Left ventricle myocardium inferior (tissue), 1 donor: ENCODE measurements around the gene HDLBP. TPM values are rescaled to one million over a fixed set of nuclear protein-coding genes. Genes with fewer than 3 reads are reported as not detected.

Source experiments
- DNase-seq: peaks from one replicate; pipeline ENCODE4 v3.0.0-alpha.2; 2020
- H3K27ac ChIP-seq: fragments of 200-600 bp; replicated peaks from 2 replicates; pipeline ENCODE4 v1.8.0; 2021
- H3K27me3 ChIP-seq: fragments of 200-600 bp; 2 replicates; pipeline ENCODE4 v1.8.0; 2021; ENCODE audit warnings: low read depth
- H3K36me3 ChIP-seq: fragments of 200-600 bp; 2 replicates; pipeline ENCODE4 v1.8.0; 2021
- H3K4me1 ChIP-seq: fragments of 200-600 bp; 2 replicates; pipeline ENCODE4 v1.8.0; 2021
- H3K4me3 ChIP-seq: fragments of 200-600 bp; 2 replicates; pipeline ENCODE4 v1.8.0; 2021; ENCODE audit warnings: mild to moderate bottlenecking, moderate library complexity
- H3K9me3 ChIP-seq: fragments of 200-600 bp; replicated peaks from 2 replicates; pipeline ENCODE4 v1.8.0; 2021
- CTCF ChIP-seq: fragments of 200-600 bp; IDR thresholded peaks from 2 replicates; pipeline ENCODE4 v1.8.0; 2021; ENCODE audit warnings: antibody characterized with exemption, mild to moderate bottlenecking, borderline replicate concordance
- intact Hi-C: fragments of 100-400 bp; cut with micrococcal nuclease; formaldehyde crosslinking; loops from one replicate; pipeline ENCODE4 v1.11.0; 2022
- total RNA-seq: library from RNA; stranded (reverse); fragmentation: NEBNext Ultra II Directional; extraction: Animal tissue kit (Norgen Biotek cat#: 25700); gene quantifications from one replicate; pipeline ENCODE4 v1.2.1, GENCODE V29; 2021
- donor health status: DM: no; HTN: yes; CAD: no; lungs with severe emphysema.

The HDLBP gene
- total RNA-seq, 1 donor from 2014 or later, result 365 TPM

GRCh38 chr2:241214209-241214608 is 101.3 kb downstream of the HDLBP start:
- no peak for TF ChIP-seq CTCF
- Histone ChIP-seq H3K27ac (no peak overlapping the region), H3K4me1 (peaks cover 10% of the 10 kb centered on the region), H3K4me3 (no peak overlapping the region), H3K27me3 (no peaks in the 10 kb centered on the region), H3K9me3 (no peaks in the 10 kb centered on the region), H3K36me3 (no peaks in the 10 kb centered on the region)
- intact Hi-C loops, result no loop called here
- no peak for DNase-seq

DNA sequence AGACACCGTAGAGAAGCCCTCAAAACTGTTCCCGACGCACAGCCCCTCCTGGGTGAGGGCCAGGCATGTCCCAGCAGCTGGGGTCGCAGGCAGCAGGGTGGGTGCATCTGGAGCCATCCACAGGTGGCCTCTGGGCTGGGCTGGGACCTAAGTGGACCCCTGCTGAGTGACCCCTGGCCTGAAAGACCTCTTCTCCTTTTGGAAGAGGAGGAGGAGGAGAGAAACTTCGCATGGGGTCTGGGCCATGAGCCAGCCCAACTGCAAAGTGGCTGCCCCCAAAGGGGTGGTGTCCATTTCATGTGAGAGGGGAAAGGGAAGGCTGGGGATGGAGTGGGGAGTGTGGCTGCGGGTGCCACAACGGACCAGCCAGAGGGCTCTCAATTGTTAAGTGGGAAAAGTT is 101.9 kb downstream of the HDLBP start:
- no peak overlapping the region for H3K27ac ChIP-seq
- no peaks in the 10 kb centered on the region for H3K36me3 ChIP-seq
- H3K4me1 ChIP-seq, result peaks cover 3% of the 10 kb centered on the region
- no peak overlapping the region for H3K4me3 ChIP-seq
- H3K27me3 ChIP-seq, result no peaks in the 10 kb centered on the region
- no peak for TF ChIP-seq CTCF
- no peaks in the 10 kb centered on the region for H3K9me3 ChIP-seq
- DNase-seq, result no peak
- intact Hi-C loops, result no loop called here

- H3K4me3 ChIP-seq, result no peak overlapping the region
- no peaks in the 10 kb centered on the region for H3K4me1 ChIP-seq
- H3K27ac ChIP-seq, result no peak overlapping the region
- no peaks in the 10 kb centered on the region for H3K36me3 ChIP-seq
- no peaks in the 10 kb centered on the region for H3K27me3 ChIP-seq
- DNase-seq, result no peak
- intact Hi-C loops, result no loop called here
- no peaks in the 10 kb centered on the region for H3K9me3 ChIP-seq
- TF ChIP-seq CTCF, result no peak
These were observed 102.4 kb downstream of the HDLBP start for GRCh38 chr2:241213041-241213440.

- no peak overlapping the region for H3K4me3 ChIP-seq
- no peak overlapping the region for H3K27ac ChIP-seq
- no peak for TF ChIP-seq CTCF
- H3K9me3 ChIP-seq, result no peaks in the 10 kb centered on the region
- H3K27me3 ChIP-seq, result no peaks in the 10 kb centered on the region
- DNase-seq, result no peak
- H3K36me3 ChIP-seq, result no peaks in the 10 kb centered on the region
- intact Hi-C loops, result no loop called here
- no peaks in the 10 kb centered on the region for H3K4me1 ChIP-seq
These were observed 104.2 kb downstream of the HDLBP start for GRCh38 chr2:241211276-241211675.

DNA sequence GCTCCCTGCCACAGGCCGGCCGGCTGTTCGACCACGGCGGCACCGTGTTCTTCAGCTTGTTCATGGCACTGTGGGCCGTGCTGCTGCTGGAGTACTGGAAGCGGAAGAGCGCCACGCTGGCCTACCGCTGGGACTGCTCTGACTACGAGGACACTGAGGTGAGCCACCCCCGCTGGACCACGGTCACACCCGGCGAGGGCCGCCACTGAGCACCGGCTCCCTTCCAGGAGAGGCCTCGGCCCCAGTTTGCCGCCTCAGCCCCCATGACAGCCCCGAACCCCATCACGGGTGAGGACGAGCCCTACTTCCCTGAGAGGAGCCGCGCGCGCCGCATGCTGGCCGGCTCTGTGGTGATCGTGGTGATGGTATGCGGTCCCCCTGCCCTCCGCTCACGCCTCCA is 106.2 kb downstream of the HDLBP start:
- no peaks in the 10 kb centered on the region for H3K36me3 ChIP-seq
- intact Hi-C loops, result no loop called here
- H3K27ac ChIP-seq, result no peak overlapping the region
- no peaks in the 10 kb centered on the region for H3K27me3 ChIP-seq
- H3K9me3 ChIP-seq, result no peaks in the 10 kb centered on the region
- no peak for DNase-seq
- no peaks in the 10 kb centered on the region for H3K4me1 ChIP-seq
- H3K4me3 ChIP-seq, result no peak overlapping the region
- no peak for TF ChIP-seq CTCF

- Histone ChIP-seq H3K27me3 (no peaks in the 10 kb centered on the region), H3K9me3 (no peaks in the 10 kb centered on the region), H3K4me1 (no peaks in the 10 kb centered on the region), H3K4me3 (no peak overlapping the region), H3K36me3 (no peaks in the 10 kb centered on the region), H3K27ac (no peak overlapping the region)
- no peak for TF ChIP-seq CTCF
- intact Hi-C loops, result no loop called here
- no peak for DNase-seq
These were observed 107.4 kb downstream of the HDLBP start for GRCh38 chr2:241208058-241208457.
